Neural cell (in vitro differentiated cells): Measurements from ENCODE around the gene CAPN2. TPM values are rescaled to one million over a fixed set of nuclear protein-coding genes. Genes with fewer than 3 reads are reported as not detected.
"Not testable (repeated sequence)": the region's sequence is repeated elsewhere in the genome, so short reads cannot be mapped to it uniquely, and the experiment has no call there.

Experiments used
- H2AFZ ChIP-seq: fragments of 200-600, 300-800 bp; sonication (generic), shearing (Covaris generic); 2 replicates; pipeline ENCODE4 v1.6.0; 2014; ENCODE audit warnings: low read depth, mild to moderate bottlenecking, antibody characterized with exemption, low read length, moderate library complexity
- H3F3A ChIP-seq: fragments of 200-600 bp; shearing (Covaris generic); 2 replicates; pipeline ENCODE4 v1.6.1; 2016; ENCODE audit warnings: mild to moderate bottlenecking, moderate library complexity, mixed read lengths, antibody characterized with exemption, low read length; ENCODE audit not compliant: insufficient read depth, poor library complexity, severe bottlenecking
- H3K27ac ChIP-seq: fragments of 200-600, 300-800 bp; sonication (generic), shearing (Covaris generic); 2 replicates; pipeline ENCODE4 v1.5.1; 2014; ENCODE audit warnings: mild to moderate bottlenecking, low read length, moderate library complexity
- H3K27me3 ChIP-seq: fragments of 300-800, 200-600 bp; sonication (generic), shearing (Covaris generic); 2 replicates; pipeline ENCODE4 v1.6.0; 2014; ENCODE audit warnings: mild to moderate bottlenecking, low read depth, low read length, moderate library complexity; ENCODE audit not compliant: insufficient read depth
- H3K36me3 ChIP-seq: fragments of 300-800, 200-600 bp; sonication (generic), shearing (Covaris generic); 2 replicates; pipeline ENCODE4 v1.5.1; 2014; ENCODE audit warnings: mild to moderate bottlenecking, antibody characterized with exemption, low read length, moderate library complexity; ENCODE audit not compliant: insufficient read depth
- H3K4me2 ChIP-seq: fragments of 300-800, 200-600 bp; sonication (generic), shearing (Covaris generic); 2 replicates; pipeline ENCODE4 v1.6.0; 2014; ENCODE audit warnings: mild to moderate bottlenecking, low read length
- H3K4me3 ChIP-seq: fragments of 300-800, 200-600 bp; sonication (generic), shearing (Covaris generic); 2 replicates; pipeline ENCODE4 v1.5.1; 2014; ENCODE audit warnings: mild to moderate bottlenecking, low read length, moderate library complexity
- H3K79me2 ChIP-seq: fragments of 200-600 bp; shearing (Covaris generic); replicated peaks from 2 replicates; pipeline ENCODE4 v1.6.0; 2014; ENCODE audit warnings: mild to moderate bottlenecking, low read length, moderate library complexity; ENCODE audit not compliant: insufficient read depth
- H3K9ac ChIP-seq: fragments of 300-800, 200-600 bp; sonication (generic), shearing (Covaris generic); 2 replicates; pipeline ENCODE4 v1.6.1; 2016; ENCODE audit warnings: mild to moderate bottlenecking, low read length, mixed read lengths
- H3K9me2 ChIP-seq: fragments of 200-600 bp; shearing (Covaris generic); 2 replicates; pipeline ENCODE4 v1.6.1; 2016; ENCODE audit warnings: mild to moderate bottlenecking, low read length, mixed read lengths; ENCODE audit not compliant: insufficient read depth
- H3K9me3 ChIP-seq: fragments of 200-600, 300-800 bp; sonication (generic), shearing (Covaris generic); 2 replicates; pipeline ENCODE4 v1.6.1; 2016; ENCODE audit warnings: mild to moderate bottlenecking, mixed run types, low read length, moderate library complexity, mixed read lengths
- H4K20me1 ChIP-seq: fragments of 200-600 bp; shearing (Covaris generic); 2 replicates; pipeline ENCODE4 v1.6.1; 2016; ENCODE audit warnings: mild to moderate bottlenecking, mixed run types; ENCODE audit not compliant: insufficient read depth
- EP300 ChIP-seq: fragments of 450-650 bp; conservative IDR thresholded peaks from 2 replicates; pipeline ENCODE4 v1.6.1; 2014; ENCODE audit warnings: antibody characterized with exemption, mild to moderate bottlenecking, moderate library complexity; ENCODE audit not compliant: poor library complexity, severe bottlenecking
- EZH2 ChIP-seq: fragments of 200-600, 300-800 bp; shearing (Covaris generic), sonication (generic); IDR thresholded peaks from 2 replicates; pipeline ENCODE4 v1.6.1; 2014; ENCODE audit warnings: antibody characterized with exemption, low read length, borderline replicate concordance, mild to moderate bottlenecking; ENCODE audit not compliant: insufficient read depth, poor library complexity, severe bottlenecking
- MXI1 ChIP-seq: fragments of 450-650 bp; conservative IDR thresholded peaks from 2 replicates; pipeline ENCODE4 v1.6.1; 2014; ENCODE audit warnings: antibody characterized with exemption, mild to moderate bottlenecking; ENCODE audit not compliant: poor library complexity, severe bottlenecking
- POLR2AphosphoS5 ChIP-seq: IDR thresholded peaks from 2 replicates; pipeline ENCODE4 v1.6.1; 2012
- SMC3 ChIP-seq: fragments of 450-650 bp; conservative IDR thresholded peaks from 2 replicates; pipeline ENCODE4 v1.6.1; 2014; ENCODE audit warnings: antibody characterized with exemption, mild to moderate bottlenecking, moderate library complexity; ENCODE audit not compliant: poor library complexity
- TAF1 ChIP-seq: IDR thresholded peaks from 2 replicates; pipeline ENCODE4 v1.6.1; 2012; ENCODE audit warnings: low read depth
- polyA plus RNA-seq: library from polyadenylated mRNA; depleted of rRNA; stranded (reverse); fragments of >200 nt; gene quantifications from 2 replicates; pipeline ENCODE4 v1.2.3, GENCODE V29; 2014
- TF ChIP-seq, protein P1 (sequence below): fragments of 450-650 bp; IDR thresholded peaks from 2 replicates; pipeline ENCODE4 v1.5.1; 2014; ENCODE audit warnings: antibody characterized with exemption, mild to moderate bottlenecking, moderate library complexity; ENCODE audit not compliant: poor library complexity, severe bottlenecking
- TF ChIP-seq, protein P2 (sequence below): IDR thresholded peaks from 2 replicates; pipeline ENCODE4 v1.6.1; 2012; ENCODE audit warnings: borderline replicate concordance

Gene CAPN2
- polyA plus RNA-seq, 1 donor from 2014 or later: 58.8 TPM

DNA sequence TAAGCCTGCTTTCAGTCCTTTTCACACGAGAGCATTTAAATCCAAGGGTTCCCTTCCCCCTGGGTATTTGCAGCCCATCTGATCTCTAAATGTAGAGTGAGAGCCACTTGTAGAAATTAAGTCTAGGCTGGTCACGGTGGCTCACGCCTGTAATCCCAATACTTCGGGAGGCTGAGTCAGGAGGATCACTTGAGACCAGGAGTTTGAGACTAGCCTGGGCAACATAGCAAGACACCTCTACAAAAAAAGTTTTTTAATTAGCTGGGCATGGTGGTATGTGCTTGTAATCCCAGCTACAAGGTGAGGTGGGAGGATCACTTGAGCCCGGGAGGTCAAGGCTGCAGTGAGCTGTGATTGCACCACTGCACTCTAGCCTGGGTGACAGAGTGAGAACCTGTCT lies 24.3 kb downstream of the CAPN2 start:
- not testable (repeated sequence) for H3K27me3 ChIP-seq, H3K79me2 ChIP-seq, H3K27ac ChIP-seq, H3K9me2 ChIP-seq, H3K36me3 ChIP-seq, H3K9ac ChIP-seq, H3K4me2 ChIP-seq, H3K4me3 ChIP-seq, H2AFZ ChIP-seq, H4K20me1 ChIP-seq, H3K9me3 ChIP-seq, H3F3A ChIP-seq

DNA sequence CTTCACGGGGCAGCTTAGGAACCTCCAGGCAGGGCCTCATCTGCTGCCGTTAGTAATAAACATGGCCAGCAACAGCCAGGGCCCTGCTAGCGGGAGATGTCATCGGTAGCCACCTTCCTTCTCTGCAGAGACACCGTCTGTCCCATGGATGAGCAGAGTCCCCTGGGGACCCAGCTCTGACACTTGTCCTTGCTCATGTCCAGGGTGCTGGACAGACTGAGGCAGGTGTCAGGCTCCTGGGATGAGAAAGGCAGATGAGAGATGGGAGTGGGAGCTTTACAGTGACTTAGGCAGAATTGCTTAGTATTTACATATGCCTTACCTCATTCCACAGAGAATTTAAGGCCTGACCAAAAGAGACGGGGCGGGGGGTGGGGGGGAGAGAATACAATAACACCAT lies 25.0 kb downstream of the CAPN2 start:
- H3K36me3 ChIP-seq: no peaks in the 10 kb centered on the region
- H3K4me2 ChIP-seq: no peak overlapping the region
- no peak overlapping the region for H3K27ac ChIP-seq
- H4K20me1 ChIP-seq: no peaks in the 10 kb centered on the region
- H2AFZ ChIP-seq: no peak overlapping the region
- no peak overlapping the region for H3K4me3 ChIP-seq
- no peaks in the 10 kb centered on the region for H3K27me3 ChIP-seq
- no peaks in the 10 kb centered on the region for H3K9me2 ChIP-seq
- no peaks in the 10 kb centered on the region for H3F3A ChIP-seq
- TF ChIP-seq EZH2: no peak
- no peak for TF ChIP-seq MXI1
- no peak overlapping the region for H3K9ac ChIP-seq
- H3K9me3 ChIP-seq: no peaks in the 10 kb centered on the region
- H3K79me2 ChIP-seq: no peaks in the 10 kb centered on the region

DNA sequence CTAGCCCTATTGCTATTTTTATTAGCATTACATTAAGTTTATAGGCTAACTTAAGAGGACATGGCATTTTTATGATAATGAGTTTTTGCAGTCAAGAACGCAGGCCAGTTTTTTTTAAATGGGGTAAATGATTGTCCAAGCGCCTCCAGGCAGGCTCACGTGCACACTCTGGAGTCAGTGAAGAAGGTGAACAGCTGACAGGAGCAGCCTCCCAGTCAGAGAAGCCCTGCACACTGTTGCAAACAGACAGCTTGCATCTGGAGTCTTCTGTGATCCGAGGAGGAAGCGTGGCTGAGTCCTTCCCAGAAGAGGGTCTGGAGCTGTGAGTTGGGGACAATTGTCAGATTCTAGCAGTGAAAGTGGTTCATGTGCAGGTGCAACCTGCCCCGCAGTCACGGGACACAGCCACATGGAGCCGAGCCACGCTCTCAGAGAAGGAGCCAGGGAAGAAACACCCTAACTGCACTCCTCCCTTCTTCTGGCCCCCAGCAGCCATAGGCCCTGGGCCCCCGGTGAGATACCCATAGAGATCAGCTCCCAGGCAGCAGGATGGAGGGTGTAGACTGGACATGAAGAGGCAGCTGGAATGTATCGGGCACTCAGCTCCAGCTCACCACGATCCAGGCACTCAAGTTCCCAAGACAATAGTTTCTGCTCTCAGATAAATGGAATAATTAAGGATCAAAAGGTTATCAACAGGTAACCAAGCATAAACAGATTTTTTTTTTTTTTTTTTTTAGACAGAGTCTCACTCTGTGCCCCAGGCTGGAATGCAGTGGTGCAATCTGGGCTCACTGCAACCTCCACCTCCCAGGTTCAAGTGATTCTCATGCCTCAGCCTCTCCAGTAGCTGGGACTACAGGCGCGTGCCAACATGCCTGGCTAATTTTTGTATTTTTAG lies 26.4 kb downstream of the CAPN2 start:
- Histone ChIP-seq H3K27ac (no peak overlapping the region), H4K20me1 (no peaks in the 10 kb centered on the region), H3K27me3 (no peaks in the 10 kb centered on the region), H3K79me2 (no peaks in the 10 kb centered on the region), H3K4me3 (no peak overlapping the region), H3K4me2 (no peak overlapping the region), H3K9me2 (no peaks in the 10 kb centered on the region), H3K9ac (no peak overlapping the region), H3F3A (no peaks in the 10 kb centered on the region), H3K36me3 (no peaks in the 10 kb centered on the region), H2AFZ (no peak overlapping the region), H3K9me3 (no peaks in the 10 kb centered on the region)
- TF ChIP-seq, protein P1, sequence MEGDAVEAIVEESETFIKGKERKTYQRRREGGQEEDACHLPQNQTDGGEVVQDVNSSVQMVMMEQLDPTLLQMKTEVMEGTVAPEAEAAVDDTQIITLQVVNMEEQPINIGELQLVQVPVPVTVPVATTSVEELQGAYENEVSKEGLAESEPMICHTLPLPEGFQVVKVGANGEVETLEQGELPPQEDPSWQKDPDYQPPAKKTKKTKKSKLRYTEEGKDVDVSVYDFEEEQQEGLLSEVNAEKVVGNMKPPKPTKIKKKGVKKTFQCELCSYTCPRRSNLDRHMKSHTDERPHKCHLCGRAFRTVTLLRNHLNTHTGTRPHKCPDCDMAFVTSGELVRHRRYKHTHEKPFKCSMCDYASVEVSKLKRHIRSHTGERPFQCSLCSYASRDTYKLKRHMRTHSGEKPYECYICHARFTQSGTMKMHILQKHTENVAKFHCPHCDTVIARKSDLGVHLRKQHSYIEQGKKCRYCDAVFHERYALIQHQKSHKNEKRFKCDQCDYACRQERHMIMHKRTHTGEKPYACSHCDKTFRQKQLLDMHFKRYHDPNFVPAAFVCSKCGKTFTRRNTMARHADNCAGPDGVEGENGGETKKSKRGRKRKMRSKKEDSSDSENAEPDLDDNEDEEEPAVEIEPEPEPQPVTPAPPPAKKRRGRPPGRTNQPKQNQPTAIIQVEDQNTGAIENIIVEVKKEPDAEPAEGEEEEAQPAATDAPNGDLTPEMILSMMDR: no peak

DNA sequence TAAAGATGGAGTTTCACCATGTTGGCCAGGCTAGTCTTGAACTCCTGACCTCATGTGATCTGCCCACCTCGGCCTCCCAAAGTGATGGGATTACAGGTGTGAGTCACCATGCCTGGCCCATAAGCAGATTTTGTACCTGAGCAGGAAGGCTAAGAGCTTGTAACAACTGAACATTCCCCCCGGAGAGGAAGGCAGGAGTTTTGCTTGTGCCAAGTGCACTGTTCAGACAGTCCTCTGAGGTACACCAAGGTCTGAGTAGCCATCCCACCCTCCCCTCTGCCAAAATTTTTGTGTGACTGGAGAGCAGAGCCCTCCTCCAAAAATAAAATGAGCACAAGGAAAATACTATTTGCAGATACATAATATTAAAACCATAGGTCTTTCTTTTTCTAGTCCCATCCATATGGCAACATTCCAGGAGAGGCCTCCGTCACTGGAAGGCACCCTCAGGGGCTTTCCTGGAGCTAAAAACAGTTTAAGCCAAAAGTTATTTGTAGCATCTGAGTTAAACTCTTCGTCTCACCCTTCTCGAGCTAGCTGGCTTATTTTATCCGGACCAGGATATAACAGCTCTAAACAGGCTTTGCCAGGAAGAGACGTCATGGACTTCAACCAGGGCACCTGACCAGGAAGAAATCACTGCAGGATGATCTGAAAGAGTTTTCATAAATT lies 27.2 kb downstream of the CAPN2 start:
- Histone ChIP-seq H2AFZ (no peak overlapping the region), H3K27me3 (no peaks in the 10 kb centered on the region), H3K9me3 (no peaks in the 10 kb centered on the region), H4K20me1 (no peaks in the 10 kb centered on the region), H3F3A (no peaks in the 10 kb centered on the region), H3K9me2 (no peaks in the 10 kb centered on the region), H3K4me3 (no peak overlapping the region), H3K9ac (no peak overlapping the region), H3K27ac (no peak overlapping the region), H3K36me3 (no peaks in the 10 kb centered on the region), H3K79me2 (no peaks in the 10 kb centered on the region), H3K4me2 (no peak overlapping the region)
- TF ChIP-seq SMC3: no peak
- TF ChIP-seq TAF1: no peak
- no peak for TF ChIP-seq POLR2AphosphoS5
- no peak for TF ChIP-seq EP300
- TF ChIP-seq, protein P2, sequence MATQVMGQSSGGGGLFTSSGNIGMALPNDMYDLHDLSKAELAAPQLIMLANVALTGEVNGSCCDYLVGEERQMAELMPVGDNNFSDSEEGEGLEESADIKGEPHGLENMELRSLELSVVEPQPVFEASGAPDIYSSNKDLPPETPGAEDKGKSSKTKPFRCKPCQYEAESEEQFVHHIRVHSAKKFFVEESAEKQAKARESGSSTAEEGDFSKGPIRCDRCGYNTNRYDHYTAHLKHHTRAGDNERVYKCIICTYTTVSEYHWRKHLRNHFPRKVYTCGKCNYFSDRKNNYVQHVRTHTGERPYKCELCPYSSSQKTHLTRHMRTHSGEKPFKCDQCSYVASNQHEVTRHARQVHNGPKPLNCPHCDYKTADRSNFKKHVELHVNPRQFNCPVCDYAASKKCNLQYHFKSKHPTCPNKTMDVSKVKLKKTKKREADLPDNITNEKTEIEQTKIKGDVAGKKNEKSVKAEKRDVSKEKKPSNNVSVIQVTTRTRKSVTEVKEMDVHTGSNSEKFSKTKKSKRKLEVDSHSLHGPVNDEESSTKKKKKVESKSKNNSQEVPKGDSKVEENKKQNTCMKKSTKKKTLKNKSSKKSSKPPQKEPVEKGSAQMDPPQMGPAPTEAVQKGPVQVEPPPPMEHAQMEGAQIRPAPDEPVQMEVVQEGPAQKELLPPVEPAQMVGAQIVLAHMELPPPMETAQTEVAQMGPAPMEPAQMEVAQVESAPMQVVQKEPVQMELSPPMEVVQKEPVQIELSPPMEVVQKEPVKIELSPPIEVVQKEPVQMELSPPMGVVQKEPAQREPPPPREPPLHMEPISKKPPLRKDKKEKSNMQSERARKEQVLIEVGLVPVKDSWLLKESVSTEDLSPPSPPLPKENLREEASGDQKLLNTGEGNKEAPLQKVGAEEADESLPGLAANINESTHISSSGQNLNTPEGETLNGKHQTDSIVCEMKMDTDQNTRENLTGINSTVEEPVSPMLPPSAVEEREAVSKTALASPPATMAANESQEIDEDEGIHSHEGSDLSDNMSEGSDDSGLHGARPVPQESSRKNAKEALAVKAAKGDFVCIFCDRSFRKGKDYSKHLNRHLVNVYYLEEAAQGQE: no peak
- no peak for TF ChIP-seq EZH2
- no peak for TF ChIP-seq MXI1
